ENCODE measurements around the gene R3HDM2. TPM values are rescaled to one million over a fixed set of nuclear protein-coding genes. Genes with fewer than 3 reads are reported as not detected.
"Not testable (repeated sequence)": the region's sequence is repeated elsewhere in the genome, so short reads cannot be mapped to it uniquely, and the experiment has no call there.

The R3HDM2 gene
- total RNA-seq, 1 experiment from 2014 or later: 45.4 TPM

GRCh38 chr12:57366315-57366714 lies 64.5 kb downstream of the R3HDM2 start:
- intact Hi-C loops (cut with micrococcal nuclease): no loop called here
- ChIA-PET RAD21 (ENCODE audit: low non-redundant PET in 1 of 2, low total read pairs in 2 of 2, uncharacterized antibody in 2 of 2, unreplicated experiment in 2 of 2) (no interaction called here), CTCF (no interaction called here), POLR2A (no interaction called here)
- Histone ChIP-seq H3K36me3 (ENCODE audit: control insufficient read depth in 1 of 2, insufficient read depth in 2 of 2, low read length in 2 of 2) (0 out of 4 replicates have a peak, but pooled peaks cover 0 to 4% of the 10 kb centered on the region in 2 experiments), H3K9me3 (ENCODE audit: control insufficient read depth in 1 of 2, insufficient read depth in 1 of 2, low read depth in 1 of 2, low read length in 2 of 2) (peaks cover 4 to 5% of the 10 kb centered on the region in 2 experiments; a peak in 1 of 4 replicates), H3K27me3 (ENCODE audit: insufficient read depth, low read length) (no peaks in the 10 kb centered on the region), H3K27ac (ENCODE audit: low read depth, low read length) (no peak overlapping the region), H3K79me2 (ENCODE audit: insufficient read depth, low read length) (no peaks in the 10 kb centered on the region), H3K9me2 (ENCODE audit: insufficient read depth) (no peaks in the 10 kb centered on the region), H4K20me1 (ENCODE audit: insufficient read depth) (no peaks in the 10 kb centered on the region), H3K4me1 (ENCODE audit: control insufficient read depth in 1 of 2, insufficient read depth in 2 of 2, low read length in 2 of 2) (no peaks in the 10 kb centered on the region), H3K4me3 (replicated peaks in 1 of 2; ENCODE audit: low read depth in 1 of 2, low read length in 2 of 2) (no peak overlapping the region), H2AFZ (ENCODE audit: low read depth, low read length, poor library complexity, severe bottlenecking) (no peak overlapping the region), H3K4me2 (ENCODE audit: low read length) (no peak overlapping the region), H3K9ac (ENCODE audit: low read length) (no peak overlapping the region)
- TF ChIP-seq ZNF274 (IDR thresholded peaks at IDR 0.05; ENCODE audit: low read depth, low read length): no peak
- TF ChIP-seq EGR1 (IDR thresholded peaks at IDR 0.05; ENCODE audit: low read depth): no peak
- no peak for TF ChIP-seq POLR2AphosphoS5 (IDR thresholded peaks at IDR 0.05; ENCODE audit: low read depth, low read length)
- TF ChIP-seq ATF3 (IDR thresholded peaks at IDR 0.05): no peak
- no peak for TF ChIP-seq MAX (IDR thresholded peaks at IDR 0.05)
- DNase-seq (ENCODE audit: low read depth, low spot score) (no peak), ATAC-seq (no peak)
- BruUV-seq (replicated peaks): no TSS peak

GRCh38 chr12:57364156-57364555 lies 66.7 kb downstream of the R3HDM2 start:
- H3K9me3 ChIP-seq (ENCODE audit: control insufficient read depth in 1 of 2, insufficient read depth in 1 of 2, low read depth in 1 of 2, low read length in 2 of 2); H3K79me2 ChIP-seq (ENCODE audit: insufficient read depth, low read length); H2AFZ ChIP-seq (ENCODE audit: low read depth, low read length, poor library complexity, severe bottlenecking); H3K27ac ChIP-seq (ENCODE audit: low read depth, low read length); H4K20me1 ChIP-seq (ENCODE audit: insufficient read depth); intact Hi-C loops (cut with micrococcal nuclease); H3K4me1 ChIP-seq (ENCODE audit: control insufficient read depth in 1 of 2, insufficient read depth in 2 of 2, low read length in 2 of 2); H3K27me3 ChIP-seq (ENCODE audit: insufficient read depth, low read length); DNase-seq (ENCODE audit: low read depth, low spot score); ATAC-seq; H3K4me2 ChIP-seq (ENCODE audit: low read length); H3K9ac ChIP-seq (ENCODE audit: low read length); H3K4me3 ChIP-seq (replicated peaks in 1 of 2; ENCODE audit: low read depth in 1 of 2, low read length in 2 of 2); BruUV-seq (replicated peaks); CTCF ChIA-PET; H3K9me2 ChIP-seq (ENCODE audit: insufficient read depth); RAD21 ChIA-PET (ENCODE audit: low non-redundant PET in 1 of 2, low total read pairs in 2 of 2, uncharacterized antibody in 2 of 2, unreplicated experiment in 2 of 2); H3K36me3 ChIP-seq (ENCODE audit: control insufficient read depth in 1 of 2, insufficient read depth in 2 of 2, low read length in 2 of 2): not testable (repeated sequence)
- POLR2A ChIA-PET: interaction anchor here (0.7 to 0.8 kb wide), 2 partner anchors 23 to 26 kb away, joined by 3 read pairs; no protein-coding TSS in a partner anchor

Data from HCT116 (cell line).